Chondrocyte (in vitro differentiated cells): ENCODE data around the gene ECT2. TPM values are rescaled to one million over a fixed set of nuclear protein-coding genes. Genes with fewer than 3 reads are reported as not detected.

Source experiments
- DNase-seq: peaks from one replicate; pipeline ENCODE4 v3.0.0; 2021; ENCODE audit warnings: mixed read lengths, low spot score
- H3K27ac Mint-ChIP-seq: one replicate; pipeline ENCODE4 v1.8.0; 2021; ENCODE audit warnings: mild to moderate bottlenecking, moderate library complexity, mixed read lengths; ENCODE audit not compliant: unreplicated experiment
- H3K27me3 Mint-ChIP-seq: 2 replicates; pipeline ENCODE4 v1.8.0; 2021; ENCODE audit warnings: low read depth, mixed read lengths
- H3K36me3 Mint-ChIP-seq: 2 replicates; pipeline ENCODE4 v1.8.0; 2021; ENCODE audit warnings: low read depth, mixed read lengths
- H3K4me1 Mint-ChIP-seq: 2 replicates; pipeline ENCODE4 v1.8.0; 2021; ENCODE audit warnings: low read depth, mild to moderate bottlenecking, mixed read lengths
- H3K4me3 Mint-ChIP-seq: one replicate; pipeline ENCODE4 v1.8.0; 2021; ENCODE audit warnings: mild to moderate bottlenecking, moderate library complexity, mixed read lengths; ENCODE audit not compliant: unreplicated experiment
- H3K9me3 Mint-ChIP-seq: 2 replicates; pipeline ENCODE4 v1.8.0; 2021; ENCODE audit warnings: low read depth, mixed read lengths
- total RNA-seq: library from RNA; stranded (reverse); gene quantifications from 3 replicates; pipeline ENCODE4 v1.2.1, GENCODE V29; 2021
- TF ChIP-seq, protein P1 (sequence below): fragments of 200-600 bp; sonication (generic); IDR thresholded peaks from 2 replicates; pipeline ENCODE4 v1.5.0; 2021; ENCODE audit warnings: antibody characterized with exemption, mild to moderate bottlenecking, moderate library complexity

Gene ECT2
- total RNA-seq, 1 donor from 2014 or later, result 17.2 TPM

- no peaks in the 10 kb centered on the region for H3K27me3 Mint-ChIP-seq
- H3K36me3 Mint-ChIP-seq, result peaks cover 21% of the 10 kb centered on the region
- no peaks in the 10 kb centered on the region for H3K9me3 Mint-ChIP-seq
- H3K4me3 Mint-ChIP-seq, result no peak overlapping the region
- peaks cover 9% of the 10 kb centered on the region for H3K4me1 Mint-ChIP-seq
- TF ChIP-seq, protein P1, sequence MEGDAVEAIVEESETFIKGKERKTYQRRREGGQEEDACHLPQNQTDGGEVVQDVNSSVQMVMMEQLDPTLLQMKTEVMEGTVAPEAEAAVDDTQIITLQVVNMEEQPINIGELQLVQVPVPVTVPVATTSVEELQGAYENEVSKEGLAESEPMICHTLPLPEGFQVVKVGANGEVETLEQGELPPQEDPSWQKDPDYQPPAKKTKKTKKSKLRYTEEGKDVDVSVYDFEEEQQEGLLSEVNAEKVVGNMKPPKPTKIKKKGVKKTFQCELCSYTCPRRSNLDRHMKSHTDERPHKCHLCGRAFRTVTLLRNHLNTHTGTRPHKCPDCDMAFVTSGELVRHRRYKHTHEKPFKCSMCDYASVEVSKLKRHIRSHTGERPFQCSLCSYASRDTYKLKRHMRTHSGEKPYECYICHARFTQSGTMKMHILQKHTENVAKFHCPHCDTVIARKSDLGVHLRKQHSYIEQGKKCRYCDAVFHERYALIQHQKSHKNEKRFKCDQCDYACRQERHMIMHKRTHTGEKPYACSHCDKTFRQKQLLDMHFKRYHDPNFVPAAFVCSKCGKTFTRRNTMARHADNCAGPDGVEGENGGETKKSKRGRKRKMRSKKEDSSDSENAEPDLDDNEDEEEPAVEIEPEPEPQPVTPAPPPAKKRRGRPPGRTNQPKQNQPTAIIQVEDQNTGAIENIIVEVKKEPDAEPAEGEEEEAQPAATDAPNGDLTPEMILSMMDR, result no peak
- DNase-seq, result no peak
- H3K27ac Mint-ChIP-seq, result no peak overlapping the region
Observed at GRCh38 chr3:172766241-172766640, 15.7 kb downstream of the ECT2 start.

- Mint-ChIP-seq H3K4me1 (peaks cover 9% of the 10 kb centered on the region), H3K27me3 (no peaks in the 10 kb centered on the region), H3K9me3 (no peaks in the 10 kb centered on the region), H3K27ac (no peak overlapping the region), H3K4me3 (no peak overlapping the region), H3K36me3 (peaks cover 25% of the 10 kb centered on the region)
- TF ChIP-seq, protein P1, result no peak
- no peak for DNase-seq
Observed at GRCh38 chr3:172766718-172767405, 16.3 kb downstream of the ECT2 start.

DNA sequence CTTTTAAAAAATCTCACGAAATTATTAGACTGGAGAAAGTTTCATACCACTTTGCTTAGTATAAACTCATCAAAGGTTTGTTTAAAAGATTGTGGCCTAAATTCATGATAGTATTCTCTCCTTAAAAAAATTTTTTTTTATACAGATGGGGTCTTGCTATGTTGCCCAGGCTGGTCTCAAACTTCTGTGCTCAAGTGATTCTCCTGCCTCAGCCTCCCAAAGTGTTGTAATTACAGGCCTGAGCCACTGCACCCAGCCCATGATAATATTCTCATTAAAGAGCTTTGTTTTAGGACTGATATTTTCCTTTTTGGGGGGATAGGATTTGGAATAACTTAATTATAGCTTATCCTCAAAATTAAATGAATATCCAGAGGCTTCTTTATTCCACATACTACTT is 19.9 kb downstream of the ECT2 start:
- no peak overlapping the region for H3K27ac Mint-ChIP-seq
- H3K36me3 Mint-ChIP-seq, result peaks cover 17% of the 10 kb centered on the region
- TF ChIP-seq, protein P1, result no peak
- no peaks in the 10 kb centered on the region for H3K27me3 Mint-ChIP-seq
- no peak for DNase-seq
- H3K4me3 Mint-ChIP-seq, result no peak overlapping the region
- peaks cover 9% of the 10 kb centered on the region for H3K4me1 Mint-ChIP-seq
- no peaks in the 10 kb centered on the region for H3K9me3 Mint-ChIP-seq

DNA sequence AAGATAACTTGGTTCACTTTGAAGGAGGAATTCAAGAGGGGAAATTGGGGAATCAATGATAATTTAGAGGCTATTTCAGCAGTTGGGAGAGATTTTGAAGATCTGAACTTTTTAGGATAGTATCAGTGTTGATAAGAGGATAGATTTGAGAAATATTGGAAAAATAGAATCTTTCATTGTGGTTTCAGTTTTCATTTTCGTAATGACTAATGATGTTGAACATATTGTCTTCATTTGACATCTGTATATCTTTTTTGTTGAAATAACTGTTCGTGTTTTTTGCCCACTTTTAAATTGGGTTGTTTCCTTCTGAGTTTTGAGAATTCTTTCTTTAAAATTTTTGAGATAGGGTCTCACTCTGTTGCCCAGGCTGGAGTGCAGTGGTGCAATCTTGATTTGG is 21.1 kb downstream of the ECT2 start:
- Mint-ChIP-seq H3K4me1 (no peaks in the 10 kb centered on the region), H3K9me3 (no peaks in the 10 kb centered on the region), H3K36me3 (peaks cover 17% of the 10 kb centered on the region)

DNA sequence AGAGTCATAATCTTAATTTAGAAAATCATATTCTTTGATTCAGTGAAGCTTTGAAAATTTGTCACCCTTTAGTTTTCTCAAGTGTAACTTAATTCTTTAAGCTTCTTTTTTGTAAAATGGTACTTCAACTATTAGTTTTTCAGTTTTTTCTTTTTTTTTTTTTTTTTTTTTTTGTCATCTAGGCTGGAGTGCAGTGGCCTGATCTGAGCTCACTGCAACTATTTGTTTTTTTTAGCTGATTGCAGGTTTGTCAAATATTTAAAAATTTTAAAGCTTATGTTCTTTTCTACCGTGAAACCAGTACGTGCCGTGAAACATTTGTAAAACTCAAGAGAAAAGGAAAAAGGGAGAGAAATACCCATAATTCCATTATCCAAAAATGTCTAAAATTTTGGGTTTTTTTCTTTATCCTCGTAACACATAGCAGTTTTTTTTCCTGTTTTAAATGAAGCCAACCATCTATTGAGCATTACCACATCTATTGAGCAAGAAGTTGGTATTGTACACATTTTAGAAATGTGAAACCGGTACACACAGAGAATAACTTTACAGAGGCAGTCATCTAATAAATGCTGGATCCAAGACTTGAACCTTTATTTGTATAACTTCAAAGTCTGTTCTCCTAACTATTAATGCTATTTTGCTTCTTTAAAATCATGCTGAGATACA is 25.7 kb downstream of the ECT2 start:
- no peak for DNase-seq
- Mint-ChIP-seq H3K27me3 (no peaks in the 10 kb centered on the region), H3K27ac (no peak overlapping the region), H3K9me3 (no peaks in the 10 kb centered on the region), H3K4me3 (no peak overlapping the region), H3K36me3 (peaks cover 13% of the 10 kb centered on the region), H3K4me1 (no peaks in the 10 kb centered on the region)
- TF ChIP-seq, protein P1, result no peak

More for the DNA sequence above, 21.1 kb downstream of the ECT2 start:
- no peak for DNase-seq
- Mint-ChIP-seq H3K27ac (no peak overlapping the region), H3K27me3 (no peaks in the 10 kb centered on the region), H3K4me3 (no peak overlapping the region)
- TF ChIP-seq, protein P1, result no peak
